M059J (cell line): ENCODE results near the gene ANKRD10. TPM values are rescaled to one million over a fixed set of nuclear protein-coding genes. Genes with fewer than 3 reads are reported as not detected.

ENCODE experiments used
- DNase-seq: peaks from one replicate; pipeline ENCODE4 v3.0.0-alpha.2; 2012; ENCODE audit warnings: low read depth
- total RNA-seq: library from RNA; depleted of rRNA; stranded (reverse); fragments of >200 nt; shearing (Covaris generic); gene quantifications from 2 replicates; pipeline ENCODE4 v1.2.3, GENCODE V29; 2014; rRNA removed

ANKRD10 gene
- total RNA-seq, 1 experiment from 2014 or later = 42.5 TPM

GRCh38 chr13:110830800-110831371 is 84.0 kb downstream of the ANKRD10 start:
- no peak for DNase-seq

DNA sequence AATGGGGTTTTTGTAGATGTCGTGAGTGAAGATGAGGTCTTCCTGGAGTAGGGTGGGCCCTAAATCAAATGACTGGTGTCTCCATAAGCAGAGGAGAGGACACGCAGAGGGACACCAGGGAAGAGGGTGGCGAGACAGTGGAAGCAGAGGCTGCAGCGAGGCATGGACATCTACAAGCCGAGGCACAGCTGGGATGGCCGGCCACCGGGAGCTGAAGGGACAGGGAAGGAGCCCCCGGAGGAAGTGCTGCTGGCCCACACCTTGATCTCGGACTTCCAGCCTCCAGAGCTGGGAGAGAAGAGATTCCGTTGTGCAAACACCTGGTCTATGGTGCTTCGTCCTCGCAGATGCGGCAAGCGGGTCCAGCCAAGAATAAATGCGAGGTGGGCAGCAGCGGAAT is 84.5 kb downstream of the ANKRD10 start:
- DNase-seq = no peak

GRCh38 chr13:110829486-110829885 is 85.4 kb downstream of the ANKRD10 start:
- DNase-seq = no peak

- no peak for DNase-seq
Observed at GRCh38 chr13:110828705-110829104, 86.2 kb downstream of the ANKRD10 start.

Other genes with a start within 250 kb of the ANKRD10 start
- gene CARS2, start 209.0 kb downstream of the ANKRD10 start, total RNA-seq = 25.3 and 28.5 TPM in 2 replicates
- gene ING1, start 201.4 kb downstream of the ANKRD10 start, total RNA-seq = 5.8 and 12.4 TPM in 2 replicates
- 12.6 and 14.7 TPM in 2 replicates for gene ARHGEF7, start 200.2 kb upstream of the ANKRD10 start, total RNA-seq